PC-3 (cell line): ENCODE measurements around the gene CDCA8. TPM values are rescaled to one million over a fixed set of nuclear protein-coding genes. Genes with fewer than 3 reads are reported as not detected.

Experiments
- ATAC-seq: fragments of 200-7000 bp; cut with Tn5 transposase; 2 replicates; pipeline ENCODE4 v1.9.1; 2020; ENCODE audit warnings: mild to moderate bottlenecking, moderate library complexity
- BruUV-seq: library from RNA; stranded (reverse); fragments of 400-500 nt; replicated peaks from 2 replicates; lab custom pipeline; 2021; lab: Mats Ljungman, UMichigan
- CTCF ChIA-PET: fragments of 300-600 bp; sonication (Branson Sonifier 250); formaldehyde crosslinking; loops from one replicate; lab custom pipeline; 2022; ENCODE audit warnings: antibody characterized with exemption; lab: Charles Lee
- POLR2A ChIA-PET: fragments of 300-600 bp; sonication (Branson Sonifier 250); formaldehyde crosslinking; loops from one replicate; lab custom pipeline; 2022; ENCODE audit warnings: antibody characterized with exemption; ENCODE audit not compliant: unreplicated experiment; lab: Charles Lee
- DNase-seq: peaks from one replicate; pipeline ENCODE4 v3.0.0-alpha.2; 2015
- H2AFZ ChIP-seq: fragments of 300-600 bp; sonication (generic); 2 replicates; pipeline ENCODE4 v1.6.0; 2016; ENCODE audit warnings: antibody characterized with exemption, low read length
- H3F3A ChIP-seq: fragments of 300-600 bp; sonication (generic); one replicate; pipeline ENCODE4 v1.6.0; 2017; ENCODE audit warnings: antibody characterized with exemption, low read length, control low read depth, mild to moderate bottlenecking; ENCODE audit not compliant: unreplicated experiment
- H3K27ac ChIP-seq: fragments of 300-600 bp; sonication (generic); 2 replicates; pipeline ENCODE4 v1.5.1; 2016; ENCODE audit warnings: mild to moderate bottlenecking, low read length
- H3K27me3 ChIP-seq: fragments of 300-600 bp; sonication (generic); 2 replicates; pipeline ENCODE4 v1.6.1; 2016; ENCODE audit warnings: low read length, mixed read lengths
- H3K36me3 ChIP-seq: fragments of 300-600 bp; sonication (generic); 2 replicates; pipeline ENCODE4 v1.6.1; 2016; ENCODE audit warnings: low read depth, mixed run types, low read length, mixed read lengths
- H3K4me1 ChIP-seq: fragments of 300-600 bp; sonication (generic); 2 replicates; pipeline ENCODE4 v1.5.1; 2016; ENCODE audit warnings: low read length; ENCODE audit not compliant: insufficient read depth
- H3K4me2 ChIP-seq: fragments of 300-600 bp; sonication (generic); 2 replicates; pipeline ENCODE4 v1.6.0; 2016; ENCODE audit warnings: low read length
- H3K4me3 ChIP-seq: fragments of 300-600 bp; sonication (generic); 2 replicates; pipeline ENCODE4 v1.5.1; 2016; ENCODE audit warnings: mild to moderate bottlenecking, low read length, mixed read lengths
- H3K79me2 ChIP-seq: fragments of 300-600 bp; sonication (generic); 2 replicates; pipeline ENCODE4 v1.6.1; 2017; ENCODE audit warnings: low read length, mixed read lengths
- H3K9ac ChIP-seq: fragments of 300-600 bp; sonication (generic); 2 replicates; pipeline ENCODE4 v1.6.0; 2016; ENCODE audit warnings: mild to moderate bottlenecking, low read length
- H3K9me2 ChIP-seq: fragments of 300-600 bp; sonication (generic); replicated peaks from 2 replicates; pipeline ENCODE4 v1.6.1; 2016; ENCODE audit warnings: mixed run types, low read length, mixed read lengths
- H3K9me3 ChIP-seq: fragments of 300-600 bp; sonication (generic); 2 replicates; pipeline ENCODE4 v1.6.1; 2016; ENCODE audit warnings: low read length, mixed read lengths
- H4K20me1 ChIP-seq: fragments of 300-600 bp; sonication (generic); 2 replicates; pipeline ENCODE4 v1.6.1; 2016; ENCODE audit warnings: low read length, mixed read lengths
- CTCF ChIP-seq: fragments of 300-600 bp; sonication (generic); conservative IDR thresholded peaks from 2 replicates; pipeline ENCODE4 v1.5.1; 2017; ENCODE audit warnings: antibody characterized with exemption, low read depth, mild to moderate bottlenecking, low read length
- EZH2 ChIP-seq: fragments of 300-600 bp; sonication (generic); IDR thresholded peaks from one replicate; pipeline ENCODE4 v1.6.1; 2017; ENCODE audit warnings: antibody characterized with exemption, mild to moderate bottlenecking, low read length; ENCODE audit not compliant: unreplicated experiment
- EZH2phosphoT487 ChIP-seq: fragments of 300-600 bp; sonication (generic); IDR thresholded peaks from 2 replicates; pipeline ENCODE4 v1.6.1; 2018; ENCODE audit warnings: mild to moderate bottlenecking, antibody characterized with exemption, low read length, borderline replicate concordance
- intact Hi-C: fragments of 100-400 bp; cut with micrococcal nuclease; formaldehyde crosslinking; loops from 2 replicates; pipeline ENCODE4 v1.9.0; 2023
- total RNA-seq: library from RNA; depleted of rRNA; stranded (reverse); fragments of >200 nt; gene quantifications from 2 replicates; pipeline ENCODE4 v1.2.3, GENCODE V29; 2014

The CDCA8 gene
- total RNA-seq, 1 experiment from 2014 or later, result 31.8 TPM

- Histone ChIP-seq H2AFZ (no peak overlapping the region), H3K9me3 (no peaks in the 10 kb centered on the region), H3F3A (no peaks in the 10 kb centered on the region), H3K9me2 (no peaks in the 10 kb centered on the region), H3K27me3 (peaks cover 32% of the 10 kb centered on the region), H3K4me2 (no peak overlapping the region), H4K20me1 (no peaks in the 10 kb centered on the region), H3K4me3 (no peak overlapping the region), H3K36me3 (no peaks in the 10 kb centered on the region), H3K27ac (no peak overlapping the region), H3K79me2 (no peaks in the 10 kb centered on the region), H3K4me1 (no peaks in the 10 kb centered on the region), H3K9ac (no peak overlapping the region)
- ATAC-seq (no peak), DNase-seq (no peak)
- no peak for TF ChIP-seq EZH2
- TF ChIP-seq EZH2phosphoT487, result no peak
- no peak for TF ChIP-seq CTCF
- CTCF ChIA-PET, result no interaction called here
- POLR2A ChIA-PET, result no interaction called here
- no TSS peak for BruUV-seq
- intact Hi-C loops, result no loop called here
Observed at GRCh38 chr1:37672136-37672870, 20.0 kb upstream of the CDCA8 start.

- no peak overlapping the region for H2AFZ ChIP-seq
- ATAC-seq (no peak), DNase-seq (no peak)
- H3K27me3 ChIP-seq, result peaks cover 16% of the 10 kb centered on the region; the same call in 1 of the 2 replicates
- no peak overlapping the region for H3K9ac ChIP-seq
- ChIA-PET POLR2A (interaction anchor here (0.6 kb wide), 1 partner anchor 73 kb away, joined by 21 read pairs; no protein-coding TSS in a partner anchor), CTCF (no interaction called here)
- H3K4me1 ChIP-seq, result no peaks in the 10 kb centered on the region
- no TSS peak for BruUV-seq
- H3K9me2 ChIP-seq, result no peaks in the 10 kb centered on the region
- no peaks in the 10 kb centered on the region for H3F3A ChIP-seq
- H3K27ac ChIP-seq, result no peak overlapping the region
- no peaks in the 10 kb centered on the region for H4K20me1 ChIP-seq
- no peak overlapping the region for H3K4me3 ChIP-seq
- no peaks in the 10 kb centered on the region for H3K79me2 ChIP-seq
- H3K9me3 ChIP-seq, result no peaks in the 10 kb centered on the region
- H3K4me2 ChIP-seq, result no peak overlapping the region
- intact Hi-C loops, result no loop called here
- no peak for TF ChIP-seq EZH2
- no peak for TF ChIP-seq CTCF
- no peak for TF ChIP-seq EZH2phosphoT487
- H3K36me3 ChIP-seq, result no peaks in the 10 kb centered on the region
Observed at GRCh38 chr1:37673920-37674319, 18.4 kb upstream of the CDCA8 start.
